DOHH2 (cell line): ENCODE data around the gene ZNF385B.

Experiments used
- H3F3A ChIP-seq: fragments of 200-600 bp; sonication (generic), shearing (Covaris generic); 2 replicates; pipeline ENCODE4 v1.6.0; 2016; ENCODE audit warnings: antibody characterized with exemption, mild to moderate bottlenecking; ENCODE audit not compliant: control insufficient read depth, insufficient read depth
- H3K27ac ChIP-seq: fragments of 200-600 bp; sonication (generic); 2 replicates; pipeline ENCODE4 v1.5.1; 2014; ENCODE audit warnings: low read depth, mild to moderate bottlenecking, low read length, moderate library complexity
- H3K27me3 ChIP-seq: fragments of 200-600 bp; sonication (generic); 2 replicates; pipeline ENCODE4 v1.6.1; 2014; ENCODE audit warnings: mild to moderate bottlenecking, low read length, mixed read lengths; ENCODE audit not compliant: control insufficient read depth
- H3K36me3 ChIP-seq: fragments of 200-600 bp; sonication (generic); 2 replicates; pipeline ENCODE4 v1.6.1; 2014; ENCODE audit warnings: mild to moderate bottlenecking, low read length, moderate library complexity, mixed read lengths; ENCODE audit not compliant: control insufficient read depth
- H3K4me1 ChIP-seq: fragments of 200-600 bp; sonication (generic); 2 replicates; pipeline ENCODE4 v1.6.1; 2014; ENCODE audit warnings: mild to moderate bottlenecking, low read length, mixed read lengths; ENCODE audit not compliant: control insufficient read depth
- H3K4me2 ChIP-seq: fragments of 200-600 bp; sonication (generic); 2 replicates; pipeline ENCODE4 v1.6.0; 2014; ENCODE audit warnings: mild to moderate bottlenecking, low read length, moderate library complexity
- H3K4me3 ChIP-seq: fragments of 200-600 bp; sonication (generic); 2 replicates; pipeline ENCODE4 v1.5.1; 2014; ENCODE audit warnings: mild to moderate bottlenecking, low read length, mixed read lengths
- H3K79me2 ChIP-seq: fragments of 200-600 bp; sonication (generic); 2 replicates; pipeline ENCODE4 v1.6.1; 2014; ENCODE audit warnings: mild to moderate bottlenecking, low read length, mixed read lengths; ENCODE audit not compliant: control insufficient read depth
- H3K9me2 ChIP-seq: fragments of 200-600 bp; sonication (generic); replicated peaks from 2 replicates; pipeline ENCODE4 v1.6.1; 2014; ENCODE audit warnings: mild to moderate bottlenecking, low read length, mixed read lengths; ENCODE audit not compliant: control insufficient read depth
- H3K9me3 ChIP-seq: fragments of 200-600 bp; sonication (generic); 2 replicates; pipeline ENCODE4 v1.6.1; 2014; ENCODE audit warnings: antibody characterized with exemption, low read length, mixed read lengths; ENCODE audit not compliant: control insufficient read depth, insufficient read depth
- H4K20me1 ChIP-seq: fragments of 200-600 bp; sonication (generic); 2 replicates; pipeline ENCODE4 v1.6.0; 2014; ENCODE audit warnings: low read depth, mild to moderate bottlenecking, antibody characterized with exemption, low read length, moderate library complexity; ENCODE audit not compliant: control insufficient read depth, insufficient read depth
- CTCF ChIP-seq: fragments of 200-600 bp; sonication (generic); IDR thresholded peaks from one replicate; pipeline ENCODE4 v1.5.1; 2014; ENCODE audit warnings: antibody characterized with exemption, mild to moderate bottlenecking, low read depth, low read length; ENCODE audit not compliant: poor library complexity, severe bottlenecking
- EZH2phosphoT487 ChIP-seq: fragments of 200-600 bp; sonication (generic); IDR thresholded peaks from 2 replicates; pipeline ENCODE4 v1.6.1; 2017; ENCODE audit warnings: borderline replicate concordance, mild to moderate bottlenecking, antibody characterized with exemption, low read length, moderate library complexity, mixed read lengths

ZNF385B gene

GRCh38 chr2:179882851-179883806, 21.7 kb upstream of the ZNF385B start:
- no peaks in the 10 kb centered on the region for H3K9me2 ChIP-seq
- no peaks in the 10 kb centered on the region for H3K79me2 ChIP-seq
- H3K9me3 ChIP-seq = peaks cover 4% of the 10 kb centered on the region; the same call in 1 of the 2 replicates
- H3K4me1 ChIP-seq = peaks cover 60% of the 10 kb centered on the region
- 0 out of 2 replicates have a peak overlapping the region, but pooled peaks have one; percentile 5 for H3K4me2 ChIP-seq
- no peak overlapping the region for H3K4me3 ChIP-seq
- H3K27me3 ChIP-seq = no peaks in the 10 kb centered on the region
- peaks cover under 1% of the 10 kb centered on the region; the same call in 1 of the 2 replicates for H3F3A ChIP-seq
- H3K27ac ChIP-seq = no peak overlapping the region
- no peaks in the 10 kb centered on the region for H4K20me1 ChIP-seq
- peaks cover 2% of the 10 kb centered on the region for H3K36me3 ChIP-seq
- no peak for TF ChIP-seq CTCF
- no peak for TF ChIP-seq EZH2phosphoT487

GRCh38 chr2:179877601-179878364, 16.4 kb upstream of the ZNF385B start:
- H4K20me1 ChIP-seq = no peaks in the 10 kb centered on the region
- peak overlapping the region; percentile 81 for H3K27ac ChIP-seq
- H3K9me2 ChIP-seq = no peaks in the 10 kb centered on the region
- peak overlapping the region; percentile 51 for H3K4me2 ChIP-seq
- H3K4me1 ChIP-seq = peaks cover 96% of the 10 kb centered on the region
- peaks cover 13% of the 10 kb centered on the region for H3F3A ChIP-seq
- peak overlapping the region; percentile 43 for H3K4me3 ChIP-seq
- peaks cover 5% of the 10 kb centered on the region for H3K36me3 ChIP-seq
- no peaks in the 10 kb centered on the region for H3K9me3 ChIP-seq
- H3K79me2 ChIP-seq = no peaks in the 10 kb centered on the region
- no peaks in the 10 kb centered on the region for H3K27me3 ChIP-seq
- TF ChIP-seq CTCF (no peak), EZH2phosphoT487 (no peak)

- Histone ChIP-seq H3F3A (peaks cover 13% of the 10 kb centered on the region), H3K4me1 (peaks cover 97% of the 10 kb centered on the region), H3K27ac (peak overlapping the region; percentile 81), H3K9me2 (no peaks in the 10 kb centered on the region), H4K20me1 (no peaks in the 10 kb centered on the region), H3K4me3 (peak overlapping the region; percentile 33; the same call in 1 of the 2 replicates), H3K79me2 (no peaks in the 10 kb centered on the region), H3K36me3 (peaks cover 5% of the 10 kb centered on the region), H3K4me2 (peak overlapping the region; percentile 51), H3K9me3 (no peaks in the 10 kb centered on the region), H3K27me3 (no peaks in the 10 kb centered on the region)
- TF ChIP-seq CTCF (peak; percentile 51), EZH2phosphoT487 (no peak)
These were observed 14.9 kb upstream of the ZNF385B start for GRCh38 chr2:179876266-179876665.
